GM18520 (cell line): ENCODE results near the gene PLEKHA6.
"Not testable (repeated sequence)": the region's sequence is repeated elsewhere in the genome, so short reads cannot be mapped to it uniquely, and the experiment has no call there.

Source experiments
- ATAC-seq: cut with Tn5 transposase; IDR thresholded peaks from one replicate; pipeline ENCODE4 v1.9.1; 2021; ENCODE audit not compliant: unreplicated experiment

PLEKHA6 gene

DNA sequence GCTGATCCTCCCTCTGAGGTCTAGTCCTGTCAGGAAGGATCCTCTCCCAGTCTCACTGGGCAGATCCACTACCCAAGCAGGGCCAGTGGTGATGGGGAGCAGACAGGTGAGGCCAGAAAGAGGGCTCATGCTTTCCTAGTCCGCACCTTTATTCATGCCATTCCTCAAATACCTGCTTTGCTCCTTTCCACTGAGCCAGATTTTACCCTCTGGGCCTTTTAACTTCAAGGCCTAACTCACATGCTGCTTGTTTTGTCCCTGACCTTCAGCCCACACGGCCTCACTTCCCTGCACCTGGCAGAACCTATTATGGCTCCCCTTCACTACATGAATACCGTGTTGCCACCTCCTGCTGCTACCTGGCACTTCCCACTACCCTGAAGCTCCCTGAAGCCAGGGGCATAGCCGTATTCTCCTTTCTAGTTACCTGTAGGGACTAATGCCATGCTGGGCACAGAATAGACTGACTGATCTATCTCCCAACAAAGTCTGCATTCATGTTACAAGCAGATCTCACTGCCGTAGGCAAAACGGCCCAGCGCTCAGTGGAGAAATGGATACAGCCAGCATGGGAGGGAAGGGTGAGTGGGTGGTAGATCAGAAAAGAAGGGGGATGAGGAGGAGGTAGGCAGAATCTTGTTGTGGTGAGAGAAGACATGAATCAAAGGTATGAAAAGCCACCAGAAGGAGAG lies 109.8 kb downstream of the PLEKHA6 start:
- ATAC-seq = no peak

DNA sequence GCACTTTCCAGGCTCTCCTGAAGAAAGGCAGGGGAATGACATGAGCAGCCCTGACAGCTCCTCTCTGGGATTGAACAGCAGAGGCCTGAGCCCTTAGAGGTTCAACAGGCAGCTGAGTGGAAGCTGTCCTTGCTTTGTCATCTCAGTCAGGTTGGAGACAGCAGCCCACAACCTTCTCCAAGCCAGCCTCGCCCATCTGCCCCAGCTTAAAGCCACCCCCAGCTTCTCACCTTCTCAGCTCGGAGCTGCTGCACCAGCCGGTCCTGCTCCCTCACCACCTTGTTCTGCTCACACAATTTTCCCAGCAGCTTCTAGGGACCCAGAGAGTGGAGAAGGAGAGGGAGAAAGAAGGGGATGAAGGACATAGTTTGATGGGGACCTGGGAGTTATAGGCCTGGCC lies 110.8 kb downstream of the PLEKHA6 start:
- ATAC-seq = no peak

DNA sequence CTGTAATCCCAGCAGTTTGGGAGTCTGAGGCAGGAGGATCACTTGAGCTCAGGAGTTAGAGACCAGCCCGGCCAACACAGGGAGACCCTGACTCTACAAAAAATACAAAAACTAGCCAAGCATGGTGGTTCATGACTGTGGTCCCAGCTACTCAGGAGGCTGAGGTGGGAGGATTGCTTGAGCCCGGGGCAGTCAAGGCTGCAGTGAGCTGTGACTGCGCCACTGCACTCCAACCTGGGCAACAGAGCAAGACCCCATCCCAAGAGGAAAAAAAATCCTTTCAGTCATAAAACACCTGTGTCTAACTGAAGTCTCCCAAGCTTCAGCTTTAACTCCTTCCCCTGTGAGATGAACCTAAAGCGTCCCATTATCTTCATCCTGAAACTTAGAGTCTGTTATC lies 112.9 kb downstream of the PLEKHA6 start:
- no peak for ATAC-seq

DNA sequence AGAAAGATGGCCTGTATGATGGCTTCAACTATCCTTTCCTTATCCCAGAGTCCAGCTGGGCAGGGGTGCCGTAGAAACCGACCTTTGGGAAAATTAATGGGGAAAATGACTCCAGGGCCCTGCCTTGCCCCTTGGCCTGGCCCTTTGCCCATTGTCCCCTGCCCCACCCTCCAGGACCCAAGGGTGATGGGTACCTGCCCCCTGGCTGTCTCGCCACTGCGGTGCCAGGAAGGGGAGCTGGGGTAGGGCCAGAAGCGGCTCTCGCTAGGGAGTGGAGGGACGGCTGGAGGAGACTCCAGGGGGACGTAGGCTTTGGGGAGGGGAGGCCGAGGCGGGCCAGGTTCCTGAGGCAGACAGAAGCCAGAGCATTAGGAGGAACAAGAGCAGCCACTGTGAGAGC lies 116.8 kb downstream of the PLEKHA6 start:
- ATAC-seq = no peak

DNA sequence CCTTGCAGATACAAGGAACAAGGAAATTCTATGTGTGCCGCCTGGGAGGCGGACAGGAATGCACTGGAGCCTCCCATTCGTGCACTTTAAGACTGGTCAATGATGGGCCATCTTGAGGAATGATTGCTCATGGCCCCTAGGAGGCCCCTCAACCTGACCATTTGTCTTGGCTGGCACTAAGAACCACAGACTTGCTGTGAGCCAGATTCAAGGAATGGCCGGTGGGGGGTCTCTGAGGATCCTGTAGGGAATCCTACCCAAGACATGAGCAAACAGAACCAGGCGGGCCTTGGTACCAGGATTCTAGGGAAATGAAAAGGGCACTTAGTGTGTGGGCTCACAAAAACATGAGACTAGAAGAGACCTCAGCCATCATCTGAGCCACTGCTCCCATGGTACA lies 117.8 kb downstream of the PLEKHA6 start:
- ATAC-seq = no peak

DNA sequence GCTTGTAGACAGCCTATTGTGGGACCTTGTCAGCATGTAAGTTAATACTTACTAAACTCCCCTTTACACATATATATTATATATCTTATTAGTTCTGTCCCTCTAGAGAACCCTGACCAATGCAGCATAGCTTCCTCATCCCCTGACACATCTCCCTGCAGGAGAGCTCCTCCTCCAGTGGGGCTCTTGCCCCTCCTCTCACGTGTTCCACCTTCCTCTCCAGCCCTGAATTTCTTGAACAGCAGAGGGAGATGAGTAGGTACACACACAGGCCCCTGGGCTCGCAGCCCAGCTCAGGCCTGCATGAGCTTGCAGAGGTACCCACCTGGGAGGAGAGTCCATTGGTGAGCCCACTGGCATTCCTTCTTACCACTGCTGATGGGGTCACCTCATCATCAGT lies 118.7 kb downstream of the PLEKHA6 start:
- ATAC-seq = no peak

DNA sequence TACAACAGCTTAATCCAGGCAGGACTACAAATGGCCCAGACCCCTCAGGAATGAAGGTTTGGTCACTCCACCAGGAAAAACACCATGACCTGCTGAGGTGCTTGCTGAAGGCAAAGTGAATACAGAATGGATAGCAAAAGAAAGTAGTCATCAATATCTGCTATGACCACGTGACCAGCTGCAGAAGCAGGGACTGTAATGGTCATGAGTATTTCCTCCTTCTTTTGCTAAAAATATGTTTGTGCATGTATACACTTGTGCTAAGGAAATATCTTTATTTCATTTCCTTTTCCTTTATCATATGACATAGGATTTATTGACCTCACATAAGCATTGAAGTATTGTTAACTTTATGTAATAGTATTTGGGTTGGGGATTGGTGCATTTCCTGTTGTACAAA lies 119.5 kb downstream of the PLEKHA6 start:
- ATAC-seq = no peak

DNA sequence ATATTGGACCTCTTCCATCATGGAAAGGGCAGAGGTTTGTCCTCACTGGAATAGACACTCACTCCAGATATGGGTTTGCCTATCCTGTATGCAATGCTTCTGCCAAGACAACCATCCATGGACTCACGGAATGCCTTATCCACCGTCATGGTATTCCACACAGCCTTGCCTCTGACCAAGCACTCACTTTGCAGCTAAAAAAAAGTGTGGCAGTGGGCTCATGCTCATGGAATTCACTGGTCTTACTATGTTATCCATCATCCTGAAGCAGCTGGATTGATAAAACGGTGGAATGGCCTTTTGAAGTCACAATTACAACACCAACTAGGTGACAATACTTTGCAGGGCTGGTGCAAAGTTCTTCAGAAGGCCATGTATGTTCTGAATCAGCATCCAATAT lies 120.3 kb downstream of the PLEKHA6 start:
- ATAC-seq = not testable (repeated sequence)

DNA sequence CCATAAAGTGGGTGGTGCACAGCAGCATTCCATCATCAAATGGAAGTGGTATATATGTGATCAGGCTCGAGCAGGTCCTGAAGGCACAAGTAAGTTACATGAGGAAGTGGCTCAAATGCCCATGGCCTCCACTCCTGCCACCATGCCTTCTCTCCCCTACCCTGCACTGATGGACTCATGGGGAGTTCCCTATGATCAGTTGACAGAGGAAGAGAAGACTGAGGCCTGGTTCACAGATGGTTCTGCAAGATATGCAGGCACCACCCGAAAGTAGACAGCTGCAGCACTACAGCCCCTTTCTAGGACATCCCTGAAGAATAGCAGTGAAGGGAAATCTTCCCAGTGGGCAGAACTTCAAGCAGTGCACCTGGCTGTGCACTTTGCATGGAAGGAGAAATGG lies 121.2 kb downstream of the PLEKHA6 start:
- not testable (repeated sequence) for ATAC-seq

DNA sequence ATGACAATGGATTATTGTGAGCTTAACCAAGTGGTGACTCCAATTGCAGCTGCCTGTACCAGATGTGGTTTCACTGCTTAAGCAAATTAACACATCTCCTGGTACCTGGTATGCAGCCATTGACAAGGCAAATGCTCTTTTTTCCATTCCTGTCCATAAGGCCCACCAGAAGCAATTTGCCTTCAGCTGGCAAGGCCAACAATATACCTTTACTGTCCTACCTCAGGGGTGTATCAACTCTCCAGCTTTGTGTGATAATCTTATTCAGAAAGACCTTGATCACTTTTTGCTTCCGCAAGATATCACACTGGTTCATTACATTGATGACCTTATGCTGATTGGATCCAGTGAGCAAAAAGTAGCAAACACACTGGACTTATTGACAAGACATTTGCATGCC lies 122.2 kb downstream of the PLEKHA6 start:
- not testable (repeated sequence) for ATAC-seq

DNA sequence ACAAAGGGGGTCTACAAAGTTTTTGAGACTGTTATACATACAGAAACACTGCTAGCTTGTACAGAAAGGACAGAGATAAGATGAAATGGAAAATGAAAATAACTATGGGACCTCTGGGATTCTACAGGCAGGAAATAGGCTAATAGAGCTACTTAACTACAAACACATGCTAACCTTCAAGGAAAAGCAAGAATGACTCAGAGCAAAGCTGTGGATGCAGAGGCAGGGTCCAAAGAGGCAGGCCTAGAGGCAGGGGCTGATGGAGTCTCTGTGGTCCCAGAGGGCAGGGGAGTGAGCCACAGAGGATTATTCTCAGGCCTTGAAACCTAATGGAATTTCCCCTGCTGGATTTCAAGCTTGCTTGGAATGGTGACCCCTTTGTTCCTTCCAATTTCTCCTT lies 127.2 kb downstream of the PLEKHA6 start:
- no peak for ATAC-seq

DNA sequence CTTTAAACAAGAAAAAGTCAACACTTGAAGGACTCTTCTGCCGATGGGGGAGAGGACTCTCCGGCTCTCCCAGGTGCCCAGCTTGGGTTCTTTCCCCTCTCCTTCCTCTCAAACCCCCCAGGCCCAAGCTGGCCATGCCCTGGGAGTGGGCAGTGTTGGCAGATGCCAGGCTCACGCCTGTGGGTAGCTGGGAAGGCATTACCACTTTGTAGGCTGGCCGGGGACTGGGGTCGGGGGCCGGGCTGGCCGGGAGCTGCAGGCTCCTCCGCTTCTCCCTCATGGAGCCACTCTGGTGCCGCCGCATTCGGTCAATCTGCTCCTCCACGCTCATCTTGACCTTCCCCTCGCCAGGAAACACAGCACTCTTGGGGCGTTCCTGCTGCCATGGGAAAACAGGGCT lies 129.5 kb downstream of the PLEKHA6 start:
- no peak for ATAC-seq

DNA sequence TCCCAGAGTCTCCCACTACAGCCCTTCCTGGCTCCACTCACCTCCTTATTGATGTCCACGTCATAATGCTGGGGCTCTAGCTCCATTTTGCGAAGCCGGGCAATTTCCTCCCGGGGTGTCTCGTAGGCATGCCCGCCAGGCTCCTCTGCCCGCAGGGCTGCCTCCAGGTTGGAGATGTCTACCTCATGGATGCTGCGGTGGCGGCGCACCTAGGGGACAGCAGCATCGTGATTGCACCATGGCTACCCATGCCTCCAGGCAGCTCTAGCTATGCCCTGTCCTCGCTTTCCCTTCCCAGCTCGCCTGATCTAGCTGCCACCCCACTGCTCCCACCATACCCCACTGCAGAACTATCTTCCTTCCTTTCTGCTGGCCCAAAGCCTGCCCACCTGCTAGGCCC lies 130.8 kb downstream of the PLEKHA6 start:
- no peak for ATAC-seq

DNA sequence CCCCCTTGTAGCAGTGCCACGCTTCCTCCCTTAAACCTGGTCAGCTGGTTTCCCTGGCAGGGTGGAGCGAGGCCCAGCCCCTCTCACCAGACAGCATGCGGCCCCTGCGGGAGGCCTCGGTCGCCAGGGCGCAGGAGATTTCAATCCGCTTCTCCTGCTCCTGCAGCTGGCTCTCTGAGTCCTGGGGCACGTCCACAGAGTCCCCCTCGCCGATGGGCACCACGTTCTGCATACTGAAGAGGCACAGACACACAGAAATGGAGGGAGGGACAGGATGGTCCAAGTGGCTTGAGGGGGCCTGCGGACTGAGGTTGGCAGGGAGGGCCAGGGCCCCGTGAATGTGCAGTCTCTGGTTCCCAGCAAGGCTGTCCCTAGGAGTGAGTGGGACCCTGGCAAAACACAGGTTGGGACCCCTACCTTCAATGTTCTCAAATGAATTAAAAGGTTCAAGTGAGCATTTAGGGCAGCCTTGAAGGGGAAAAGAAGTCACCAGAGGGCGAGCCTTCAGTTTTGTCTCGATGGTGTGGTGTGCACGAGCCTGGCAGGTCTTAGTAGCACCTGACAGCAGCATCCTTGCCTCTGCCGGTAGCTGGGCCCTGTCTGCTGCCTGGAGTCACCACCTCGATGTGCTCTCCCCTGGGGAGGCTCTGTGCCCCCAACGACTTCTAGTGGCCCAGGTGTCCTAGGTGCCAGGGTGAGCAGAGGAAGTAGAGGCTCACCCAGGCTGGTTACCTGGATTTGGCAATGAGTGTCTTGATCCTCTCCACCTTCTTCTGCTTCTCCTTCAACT lies 131.5 kb downstream of the PLEKHA6 start:
- ATAC-seq = no peak

DNA sequence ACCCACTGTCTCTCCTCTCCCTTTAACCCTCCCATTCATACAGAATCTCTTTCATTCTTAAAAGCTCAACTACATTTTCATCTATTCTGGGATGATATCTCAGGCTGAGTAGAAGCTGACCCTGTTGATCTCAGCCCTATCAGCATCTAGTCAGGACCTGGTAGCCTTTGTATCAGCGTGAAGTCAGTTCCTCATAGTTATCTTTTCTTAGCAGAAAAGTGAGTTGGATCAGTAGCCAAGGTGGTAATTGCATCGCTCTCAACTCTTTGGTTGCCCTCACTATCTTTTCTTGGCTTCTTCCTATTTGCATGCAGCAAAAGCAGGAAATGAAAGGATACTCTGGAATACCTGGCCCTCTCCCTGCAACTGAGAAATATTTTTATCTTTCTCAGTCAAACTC lies 132.4 kb downstream of the PLEKHA6 start:
- ATAC-seq = no peak

DNA sequence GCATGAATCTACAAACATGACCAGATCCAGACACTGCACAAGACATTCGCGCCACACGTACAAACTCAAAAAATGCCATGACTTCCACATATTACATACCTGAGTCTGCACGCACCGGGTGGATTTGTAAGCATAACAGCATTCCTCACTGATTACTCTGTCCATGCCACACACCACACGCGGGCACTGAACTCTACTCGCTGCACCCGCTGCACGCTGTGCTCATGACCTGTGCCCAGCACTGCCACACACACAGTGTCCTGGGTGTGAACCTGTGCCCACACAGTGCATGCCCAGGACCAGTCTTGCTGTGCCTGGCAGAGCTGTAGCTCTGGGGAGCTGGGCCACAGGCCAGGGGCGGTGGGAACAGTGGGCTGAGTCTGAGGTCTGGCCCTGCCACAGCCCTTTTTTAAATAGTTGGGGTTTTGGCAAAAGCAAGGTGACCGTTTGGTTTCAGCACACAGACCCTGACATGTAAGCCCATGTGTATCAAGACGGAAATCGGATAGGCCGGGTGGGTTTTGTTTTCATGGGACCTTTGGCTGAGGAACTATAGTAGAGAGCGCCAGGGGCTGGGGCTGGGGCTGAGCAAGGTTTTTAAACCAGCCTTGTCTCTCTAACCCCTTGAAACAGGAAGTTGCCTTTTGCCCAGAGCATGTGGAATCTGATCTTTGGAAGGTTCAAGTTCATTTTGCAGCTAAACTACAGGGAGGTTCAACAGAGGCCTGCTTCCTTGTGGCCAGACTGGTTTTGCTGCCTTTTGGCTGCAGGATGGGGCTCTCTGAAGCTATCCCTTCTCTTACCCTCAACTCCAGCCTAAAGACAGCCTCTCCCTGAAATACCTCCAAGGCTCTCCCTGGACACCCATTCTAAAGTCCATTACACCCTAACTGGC lies 133.6 kb downstream of the PLEKHA6 start:
- ATAC-seq = no peak

DNA sequence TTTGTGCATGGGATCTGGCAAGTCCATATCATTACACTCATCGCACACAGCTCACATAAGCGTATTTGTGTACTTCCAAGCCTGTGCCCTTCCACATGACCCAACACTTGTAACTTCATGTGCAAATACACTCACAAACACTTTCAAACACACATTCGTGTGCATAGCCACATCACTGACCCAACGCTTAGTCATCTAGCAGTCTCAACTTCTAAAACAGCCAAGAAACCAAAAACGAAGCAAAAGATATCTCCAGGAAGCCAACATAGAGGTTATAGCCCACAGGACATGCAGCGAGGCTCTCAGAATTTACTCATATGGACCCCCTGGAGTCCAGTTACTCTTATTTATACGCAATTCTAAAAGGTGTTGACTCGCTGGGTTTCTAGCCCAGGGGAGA lies 135.1 kb downstream of the PLEKHA6 start:
- no peak for ATAC-seq

DNA sequence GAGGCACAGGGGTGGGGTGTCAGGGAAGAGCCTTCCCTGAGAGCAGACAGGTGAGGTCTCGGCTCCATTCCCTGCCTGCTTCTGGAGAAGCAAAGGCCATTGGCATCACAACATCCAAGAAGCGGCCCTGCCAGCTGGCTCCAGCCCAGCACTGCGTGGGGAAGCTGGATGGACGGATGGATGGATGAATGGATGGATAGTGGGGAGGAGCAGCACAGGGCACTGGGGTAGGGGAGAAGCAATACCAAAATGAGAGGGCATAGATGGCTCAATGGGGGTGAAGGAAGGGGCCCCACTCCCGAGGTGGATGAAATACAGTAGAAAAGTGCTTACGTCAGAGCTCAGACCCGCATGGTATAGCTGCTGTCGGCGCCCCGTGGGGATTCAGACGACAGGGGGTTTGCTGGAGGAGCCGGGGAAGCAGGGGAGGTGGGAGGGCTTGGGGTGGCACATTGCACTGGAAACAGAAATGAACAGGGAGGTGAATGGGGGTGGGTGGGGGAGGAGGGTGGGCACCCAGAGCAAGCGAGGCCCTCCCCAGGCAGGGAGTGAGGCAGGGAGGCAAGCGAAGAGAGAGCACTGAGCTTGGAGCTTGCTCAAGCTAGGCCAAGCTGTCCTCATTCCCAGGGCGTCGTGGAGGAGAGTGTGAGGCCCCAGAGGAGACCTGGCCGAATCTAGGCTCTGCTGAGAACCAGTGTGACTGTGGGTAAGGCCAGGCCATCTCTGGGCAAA lies 136.4 kb downstream of the PLEKHA6 start:
- no peak for ATAC-seq

DNA sequence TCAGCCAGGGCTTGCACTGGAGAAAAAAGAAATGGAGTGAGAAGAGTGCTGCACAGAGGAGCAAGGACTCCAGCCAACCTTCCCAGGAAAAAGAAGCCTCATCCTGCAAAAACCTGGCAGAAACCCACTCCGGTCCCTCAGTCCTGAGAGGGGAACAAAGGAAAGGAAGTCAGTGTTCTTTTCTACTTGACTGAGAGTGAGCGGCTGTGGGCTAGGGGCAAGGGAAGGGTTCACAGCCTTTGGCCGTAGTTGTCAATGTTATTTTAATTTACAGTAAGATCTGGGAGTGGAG lies 137.0 kb downstream of the PLEKHA6 start:
- ATAC-seq = no peak

DNA sequence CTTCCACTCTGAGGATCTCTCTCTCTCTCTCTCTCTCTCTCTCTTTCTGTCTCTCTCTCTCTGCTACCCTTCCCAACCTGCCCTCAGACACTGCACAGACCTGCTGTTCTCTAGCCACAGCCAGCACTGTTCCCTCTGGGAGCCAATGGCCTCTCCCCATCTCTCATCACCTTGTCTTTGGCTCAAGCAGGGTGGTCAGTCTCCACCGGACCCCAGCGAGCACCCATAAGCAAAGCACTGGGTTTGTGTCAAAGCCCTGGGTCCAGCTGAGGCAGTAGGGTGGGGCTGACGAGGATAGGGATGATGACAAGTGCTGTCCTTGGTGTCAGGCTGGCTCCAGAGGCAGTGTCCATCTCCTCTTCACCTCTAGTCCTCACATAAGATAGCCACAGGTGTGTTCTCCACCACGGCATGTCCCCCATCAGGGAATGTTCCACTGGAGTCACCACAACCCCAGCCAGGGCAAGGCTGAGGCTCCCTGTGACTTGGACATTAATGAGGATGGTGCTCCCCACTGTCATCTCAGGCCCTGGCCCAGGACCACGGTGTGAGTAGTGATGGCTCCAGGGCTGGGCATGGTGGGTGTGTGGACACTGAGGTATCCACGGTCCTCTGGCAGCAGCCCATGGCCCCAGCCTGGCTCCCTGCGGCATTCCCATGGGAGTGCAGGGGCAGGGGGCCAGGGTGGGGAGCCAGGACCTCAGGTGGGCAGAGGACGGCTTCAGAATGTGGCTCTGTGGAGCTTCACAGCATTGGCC lies 137.5 kb downstream of the PLEKHA6 start:
- ATAC-seq = no peak

DNA sequence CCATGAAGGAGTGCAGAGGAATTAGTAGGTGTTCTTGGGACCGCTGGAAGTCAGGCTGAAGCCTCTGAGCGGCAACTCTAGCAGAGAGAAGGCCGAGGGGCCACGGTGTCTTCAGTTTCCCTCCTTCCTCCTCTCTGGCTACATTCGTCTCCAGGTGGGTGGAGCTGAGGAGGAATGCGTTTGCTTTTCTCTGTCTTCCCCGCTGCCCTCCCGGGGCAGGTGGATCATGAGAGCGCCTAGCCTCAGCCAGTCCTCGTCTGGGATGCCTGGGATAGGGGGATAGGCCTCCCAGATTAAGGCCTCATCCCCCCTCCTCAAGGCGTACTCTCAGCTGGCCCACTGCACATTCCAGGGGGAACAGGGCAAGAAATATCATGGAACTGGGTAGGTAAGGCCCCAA lies 138.5 kb downstream of the PLEKHA6 start:
- no peak for ATAC-seq
